Erythroblast (primary cell): ENCODE data around the gene SLC45A1.

Source experiments
- GATA1 ChIP-seq: IDR thresholded peaks from 2 replicates; pipeline ENCODE4 v1.6.1; 2011; ENCODE audit warnings: low read depth, mild to moderate bottlenecking, control low read depth, low read length, moderate library complexity
- POLR2A ChIP-seq: IDR thresholded peaks from 2 replicates; pipeline ENCODE4 v1.6.1; 2011; ENCODE audit warnings: mild to moderate bottlenecking, low read length

- TF ChIP-seq POLR2A (no peak), GATA1 (no peak)
These were observed 14.8 kb upstream of the SLC45A1 start for GRCh38 chr1:8303141-8303540.
